Activated T-cell treated with anti-CD3 and anti-CD28 coated beads for 24 hours (primary cell): Measurements from ENCODE around the gene ELL.

Experiments
- DNase-seq: peaks from one replicate; pipeline ENCODE4 v3.0.0-alpha.2; 2020; ENCODE audit warnings: low read depth

ELL gene

DNA sequence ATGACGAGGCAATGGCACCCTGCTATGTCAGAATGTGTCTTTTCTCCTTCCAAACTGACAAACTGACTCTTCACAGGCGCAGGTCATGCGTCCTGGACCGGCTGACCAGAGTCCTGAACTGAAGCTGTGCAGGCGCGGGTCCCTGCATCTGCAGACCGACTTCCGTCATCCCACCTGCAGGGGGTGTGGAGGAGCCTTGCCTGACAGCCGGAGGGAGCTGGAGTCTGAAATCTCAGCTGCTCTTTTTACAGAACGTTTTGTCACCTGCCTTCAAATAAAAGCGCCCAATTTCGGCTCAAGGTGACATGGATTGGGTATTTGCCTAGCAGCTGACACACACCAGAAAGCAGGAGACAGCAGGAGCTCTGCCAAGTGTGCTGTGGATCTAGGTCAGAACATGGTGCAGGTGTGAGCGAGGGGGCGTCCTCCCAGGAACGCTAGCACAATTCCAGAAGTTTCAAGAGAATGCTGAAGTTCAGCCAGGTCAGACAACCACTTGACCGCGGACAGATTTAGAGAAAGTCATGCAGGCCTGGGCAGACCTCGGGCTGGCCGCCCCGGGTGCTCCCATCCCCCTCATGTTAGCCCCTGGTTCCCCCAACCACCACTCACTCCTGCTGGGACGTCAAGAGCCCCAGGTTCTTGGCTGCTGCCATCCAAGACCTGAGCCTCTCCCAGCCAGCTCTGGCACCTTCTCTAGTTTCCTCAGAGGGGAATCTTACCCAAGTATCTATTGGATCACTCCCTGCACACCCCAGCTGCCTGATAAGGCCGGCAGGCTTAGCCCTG, 32.8 kb downstream of the ELL start:
- no peak for DNase-seq

DNA sequence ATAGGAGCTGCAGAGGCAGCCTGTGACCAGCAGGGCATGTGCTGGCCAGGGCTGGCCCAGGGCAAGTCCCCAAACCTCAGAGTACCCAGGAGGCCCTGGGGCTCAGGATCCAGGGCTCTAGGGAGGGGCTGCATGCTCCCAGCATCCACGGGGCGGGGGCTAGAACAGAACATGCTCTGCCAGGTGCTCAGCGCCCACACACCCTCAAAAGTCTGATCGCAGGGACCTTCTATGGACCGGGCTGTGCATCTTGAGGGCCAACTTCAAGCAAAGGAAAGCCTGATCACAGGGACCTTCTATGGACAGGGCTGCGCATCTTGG, 33.5 kb downstream of the ELL start:
- no peak for DNase-seq

DNA sequence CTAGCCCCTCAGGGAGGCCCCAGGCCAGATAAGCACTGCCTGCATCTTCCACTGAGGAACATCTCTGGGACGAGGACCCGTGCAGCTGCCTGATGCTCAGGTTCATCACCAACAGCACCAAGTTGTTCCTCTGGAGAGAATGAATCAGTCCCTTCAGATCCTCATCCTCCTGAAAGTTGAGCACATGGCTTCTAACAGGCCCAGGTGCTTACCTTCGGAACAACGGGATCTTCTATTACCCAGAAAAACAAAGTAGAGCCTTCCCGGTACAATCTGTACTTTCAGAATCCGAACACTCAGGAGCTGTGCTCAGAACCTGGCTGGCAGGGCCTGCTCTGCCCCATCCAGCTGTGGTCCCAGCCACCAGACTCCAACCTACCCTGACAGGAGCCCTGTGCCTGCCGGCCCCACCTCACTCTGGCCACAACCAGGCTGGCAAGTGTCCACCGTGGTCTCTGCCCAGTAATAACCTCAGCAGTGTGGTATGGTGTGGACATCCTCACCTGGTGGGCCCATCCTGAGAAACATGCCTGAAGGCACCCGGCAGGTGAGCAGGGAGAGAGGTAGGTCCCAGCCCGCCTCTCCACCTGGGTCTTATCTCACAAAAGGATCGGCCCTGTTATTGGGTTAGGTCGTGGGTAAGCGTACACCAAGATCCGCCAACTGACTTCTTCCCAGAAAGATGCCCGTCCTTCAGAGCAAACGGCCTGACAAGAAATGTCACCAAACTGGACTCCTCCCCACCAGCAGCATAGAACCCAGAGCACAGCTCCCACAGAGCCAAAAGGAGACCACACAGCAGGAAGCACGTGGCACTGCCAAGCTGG, 34.1 kb downstream of the ELL start:
- DNase-seq, result no peak

DNA sequence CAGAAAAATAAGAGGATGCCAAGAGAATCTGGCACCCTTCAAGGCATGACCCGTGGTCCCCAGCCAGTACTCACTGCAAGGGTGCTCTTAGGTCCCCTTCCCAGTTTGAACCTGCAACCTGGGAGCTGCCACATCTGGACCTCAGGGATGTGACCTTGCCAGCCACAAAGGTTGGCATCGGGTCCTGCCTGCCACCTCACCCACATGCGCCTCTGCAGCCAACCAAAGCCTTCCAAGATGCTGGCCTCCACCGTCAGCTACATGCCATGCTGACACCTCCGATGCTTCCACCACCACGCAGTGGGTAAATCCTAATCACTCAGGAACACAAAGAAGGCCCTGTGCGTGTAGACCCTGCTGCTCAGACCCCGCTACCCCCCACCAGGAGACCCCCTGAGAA, 35.1 kb downstream of the ELL start:
- no peak for DNase-seq

GRCh38 chr19:18484992-18485391, 36.9 kb downstream of the ELL start:
- no peak for DNase-seq

GRCh38 chr19:18483119-18483890, 38.6 kb downstream of the ELL start:
- DNase-seq, result no peak

- DNase-seq, result no peak
Observed at GRCh38 chr19:18481505-18482222, 40.2 kb downstream of the ELL start.

GRCh38 chr19:18480006-18480691, 41.7 kb downstream of the ELL start:
- no peak for DNase-seq

DNA sequence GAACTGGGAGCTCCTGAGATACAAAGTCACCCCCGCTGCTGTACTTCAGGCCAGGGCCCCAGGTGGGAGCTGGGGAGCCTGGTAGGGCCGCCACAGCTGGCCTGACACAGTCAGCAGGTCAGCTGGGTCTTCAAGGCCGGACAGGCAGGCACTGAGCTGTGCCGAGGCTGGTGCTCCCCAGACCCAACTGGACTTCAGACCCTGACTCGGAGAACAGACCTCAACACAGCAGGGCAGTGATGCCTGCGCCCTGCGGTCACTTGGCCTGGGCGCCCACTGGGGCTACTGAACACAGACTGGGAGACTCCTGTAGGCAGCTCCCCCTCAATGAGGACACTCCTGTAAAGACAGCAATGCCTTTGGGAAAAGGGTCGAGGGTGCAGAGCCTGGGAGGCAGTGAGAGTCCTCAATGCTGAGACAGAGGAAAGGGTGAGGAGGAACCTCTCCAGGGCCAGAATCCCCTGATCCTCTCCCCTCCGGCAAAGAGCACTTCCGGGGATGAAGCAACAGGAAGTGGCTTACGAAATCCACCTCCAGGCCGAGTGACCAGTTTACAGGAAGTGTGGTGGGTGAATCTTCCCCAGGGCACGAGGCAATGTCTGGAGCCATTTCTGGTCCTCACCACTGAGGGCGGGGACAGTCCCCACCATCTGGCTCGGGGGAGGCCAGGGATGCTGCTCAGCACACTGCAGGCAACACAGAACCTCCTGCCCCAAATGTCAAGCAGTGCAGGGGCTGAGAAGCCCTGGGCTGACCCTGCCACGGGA, 43.1 kb downstream of the ELL start:
- peak; percentile 47 for DNase-seq

GRCh38 chr19:18477974-18478373, 43.9 kb downstream of the ELL start:
- DNase-seq, result no peak

- DNase-seq, result no peak
Observed at GRCh38 chr19:18477042-18477779, 44.7 kb downstream of the ELL start.

- no peak for DNase-seq
Observed at GRCh38 chr19:18476507-18477041, 45.3 kb downstream of the ELL start.

DNA sequence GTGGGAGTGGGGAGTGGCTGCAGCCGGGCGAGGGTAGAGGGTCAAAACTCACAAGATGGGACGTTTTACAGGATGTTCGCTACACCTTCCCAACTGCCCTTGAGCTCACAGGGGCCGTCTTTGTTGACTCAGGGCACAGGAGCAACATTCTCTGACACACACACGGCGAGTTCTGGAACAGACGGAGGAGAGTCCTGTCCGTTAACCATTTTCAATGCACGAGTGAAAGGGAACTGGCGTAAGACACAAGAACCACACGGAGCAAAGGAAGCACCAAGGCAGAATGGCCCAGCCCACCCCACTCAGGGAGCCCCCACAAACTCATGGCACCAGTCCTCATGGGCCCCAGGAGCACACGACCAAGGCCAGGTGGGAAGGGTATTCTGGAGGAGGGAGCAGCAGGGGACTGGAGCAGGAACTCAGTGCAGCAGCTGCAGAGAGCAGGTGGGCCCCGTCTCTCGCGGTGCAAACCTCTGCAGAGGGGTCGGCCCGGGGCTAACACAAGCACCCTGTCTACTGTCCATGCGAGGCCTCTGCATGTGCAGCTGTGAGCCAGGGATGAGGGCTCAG, 46.0 kb downstream of the ELL start:
- no peak for DNase-seq

- no peak for DNase-seq
Observed at GRCh38 chr19:18475004-18475453, 46.8 kb downstream of the ELL start.

DNA sequence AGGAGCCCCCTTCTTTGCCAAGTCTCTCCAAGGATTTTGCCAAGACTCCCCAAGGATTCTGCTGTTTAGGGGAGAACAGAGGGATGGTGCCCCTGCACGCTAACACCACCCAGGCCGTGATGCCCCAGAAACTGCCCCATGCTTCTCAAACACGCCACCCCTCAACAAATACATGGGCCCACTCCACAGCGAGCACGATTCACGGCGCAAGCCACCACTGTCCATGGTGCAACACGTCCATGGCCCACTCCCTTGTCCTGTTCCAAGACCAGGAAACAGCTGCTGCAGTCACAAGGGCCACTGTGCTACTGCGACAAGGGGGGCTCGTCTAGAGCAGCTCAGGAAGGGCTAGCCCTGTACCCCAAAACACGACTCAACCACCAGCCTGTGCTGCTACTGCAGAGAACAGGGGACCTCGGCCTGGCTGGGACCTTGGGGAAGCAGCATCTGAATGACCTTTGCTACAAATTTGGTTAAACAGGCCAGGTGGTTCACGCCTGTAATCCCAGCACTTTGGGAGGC, 47.4 kb downstream of the ELL start:
- DNase-seq, result no peak

DNA sequence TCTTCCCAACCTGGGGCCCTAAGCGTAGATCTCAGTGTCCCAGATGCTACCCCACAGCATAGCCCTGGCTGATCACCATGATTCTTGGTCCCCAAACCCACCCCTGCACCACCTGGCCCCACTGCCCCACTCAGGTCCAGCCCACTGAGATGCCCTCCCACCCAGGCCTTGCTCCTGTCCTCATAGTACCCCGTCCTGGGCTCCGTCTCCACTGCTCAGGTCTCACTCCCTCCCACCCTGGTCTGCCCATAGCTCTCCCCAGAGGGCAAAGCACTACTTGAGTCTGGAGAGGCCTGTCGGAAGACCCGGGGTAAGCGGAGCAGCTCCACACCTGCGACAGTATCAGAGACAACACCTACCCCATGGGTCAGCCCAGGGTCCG, 48.2 kb downstream of the ELL start:
- DNase-seq, result no peak

DNA sequence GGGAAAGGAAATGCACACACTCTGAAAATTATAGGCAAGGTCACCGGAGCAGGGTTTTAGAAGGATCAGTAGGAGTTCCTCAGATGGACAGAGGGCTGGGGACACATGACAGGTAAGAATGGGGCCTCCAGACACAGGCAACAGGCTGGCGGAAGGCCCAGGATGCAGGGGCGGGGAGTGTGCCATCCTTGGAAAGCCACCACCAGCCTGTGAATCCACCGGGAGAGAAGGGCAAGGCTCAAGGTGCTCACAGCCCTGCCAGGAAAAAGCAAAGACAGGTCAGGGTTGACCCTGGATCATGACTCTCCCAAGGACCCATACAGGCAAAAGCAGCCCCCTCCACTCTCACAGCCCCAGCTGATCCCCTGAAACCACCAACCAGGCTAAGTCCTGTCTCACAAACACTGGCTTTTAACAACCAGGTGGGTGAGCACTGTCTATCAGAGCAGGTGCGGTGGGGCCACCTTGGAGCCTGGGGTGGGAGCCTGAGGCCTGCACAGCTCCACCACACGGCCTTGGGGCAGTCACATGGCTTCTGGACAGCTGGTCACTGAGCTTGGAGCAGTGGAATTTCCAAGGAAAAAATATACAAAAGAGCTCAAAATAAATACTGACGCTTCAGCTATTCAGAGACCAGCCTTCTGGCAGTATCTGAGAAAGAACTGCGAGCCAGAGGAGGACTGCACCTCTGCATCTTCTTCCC, 48.7 kb downstream of the ELL start:
- DNase-seq, result no peak

- DNase-seq, result no peak
Observed at GRCh38 chr19:18470787-18471186, 51.1 kb downstream of the ELL start.
